Trophoblast cell (in vitro differentiated cells and primary cell): ENCODE measurements around the gene RNLS.
A peak's percentile ranks its signal among the peaks of the same experiment; 100 is the strongest.

ENCODE experiments used
- DNase-seq, 2 donors: peaks; one replicate each; pipeline ENCODE4 v3.0.0-alpha.2; 2016
- H2AFZ ChIP-seq: 2 replicates; pipeline ENCODE4 v1.6.1; 2013; ENCODE audit warnings: low read length, moderate library complexity, mild to moderate bottlenecking; ENCODE audit not compliant: insufficient read depth, poor library complexity
- H2AK5ac ChIP-seq: 2 replicates; pipeline ENCODE4 v1.6.1; 2013; ENCODE audit warnings: mild to moderate bottlenecking, low read length
- H2BK120ac ChIP-seq: 2 replicates; pipeline ENCODE4 v1.6.1; 2013; ENCODE audit warnings: low read length, mild to moderate bottlenecking, moderate library complexity; ENCODE audit not compliant: insufficient read depth, poor library complexity
- H2BK12ac ChIP-seq: 2 replicates; pipeline ENCODE4 v1.6.1; 2013; ENCODE audit warnings: mild to moderate bottlenecking, low read length, moderate library complexity
- H2BK5ac ChIP-seq: 2 replicates; pipeline ENCODE4 v1.6.1; 2013; ENCODE audit warnings: low read length, low read depth, moderate library complexity, mild to moderate bottlenecking; ENCODE audit not compliant: poor library complexity
- H3K14ac ChIP-seq: 2 replicates; pipeline ENCODE4 v1.6.1; 2013; ENCODE audit warnings: mild to moderate bottlenecking, low read length
- H3K18ac ChIP-seq: 2 replicates; pipeline ENCODE4 v1.6.1; 2013; ENCODE audit warnings: mild to moderate bottlenecking, low read length
- H3K23ac ChIP-seq: 2 replicates; pipeline ENCODE4 v1.6.1; 2013; ENCODE audit warnings: low read length
- H3K27ac ChIP-seq: 2 replicates; pipeline ENCODE4 v1.5.1; 2013; ENCODE audit warnings: low read depth, mild to moderate bottlenecking, inconsistent platforms, low read length, moderate library complexity
- H3K27me3 ChIP-seq: 2 replicates; pipeline ENCODE4 v1.6.1; 2013; ENCODE audit warnings: inconsistent platforms, mild to moderate bottlenecking, low read length, moderate library complexity; ENCODE audit not compliant: insufficient read depth
- H3K36me3 ChIP-seq, 2 experiments: 1 replicate in 1 of 2; 2 replicates in 1 of 2; pipeline ENCODE4 v1.6.1; 2013; ENCODE audit warnings: low read length in 2 of 2, mild to moderate bottlenecking in 2 of 2, moderate library complexity in 1 of 2; ENCODE audit not compliant: insufficient read depth in 2 of 2, control insufficient read depth in 1 of 2
- H3K4ac ChIP-seq: 2 replicates; pipeline ENCODE4 v1.6.1; 2013; ENCODE audit warnings: low read depth, mild to moderate bottlenecking, low read length, moderate library complexity
- H3K4me1 ChIP-seq, 2 experiments: 1 replicate in 1 of 2; 2 replicates in 1 of 2; pipeline ENCODE4 v1.6.1; 2013; ENCODE audit warnings: low read length in 2 of 2, mild to moderate bottlenecking in 2 of 2, moderate library complexity in 1 of 2; ENCODE audit not compliant: insufficient read depth in 2 of 2, control insufficient read depth in 1 of 2
- H3K4me2 ChIP-seq: 2 replicates; pipeline ENCODE4 v1.6.1; 2013; ENCODE audit warnings: inconsistent platforms, mild to moderate bottlenecking, low read length, moderate library complexity
- H3K4me3 ChIP-seq: 2 replicates; pipeline ENCODE4 v1.5.1; 2013; ENCODE audit warnings: mild to moderate bottlenecking, low read depth, low read length, inconsistent platforms
- H3K79me1 ChIP-seq: one replicate; pipeline ENCODE4 v1.6.1; 2013; ENCODE audit warnings: low read length
- H3K79me2 ChIP-seq: 2 replicates; pipeline ENCODE4 v1.6.1; 2013; ENCODE audit warnings: low read length, mild to moderate bottlenecking; ENCODE audit not compliant: control insufficient read depth, insufficient read depth, poor library complexity
- H3K9ac ChIP-seq: 2 replicates; pipeline ENCODE4 v1.6.1; 2013; ENCODE audit warnings: mild to moderate bottlenecking, low read length
- H3K9me3 ChIP-seq: 2 replicates; pipeline ENCODE4 v1.6.1; 2013; ENCODE audit warnings: low read depth, mild to moderate bottlenecking, control low read depth, inconsistent platforms, low read length; ENCODE audit not compliant: insufficient read depth
- H4K12ac ChIP-seq: 2 replicates; pipeline ENCODE4 v1.6.1; 2013; ENCODE audit warnings: low read depth, mild to moderate bottlenecking, low read length, moderate library complexity
- H4K8ac ChIP-seq: 2 replicates; pipeline ENCODE4 v1.6.1; 2013; ENCODE audit warnings: low read depth, mild to moderate bottlenecking, low read length, moderate library complexity
- H4K91ac ChIP-seq: one replicate; pipeline ENCODE4 v1.6.1; 2013; ENCODE audit warnings: low read depth, mild to moderate bottlenecking, low read length, moderate library complexity
- WGBS: extraction: QIAGEN DNeasy Blood & Tissue Kit; methylation state at CpG from one replicate; pipeline ENCODE4 v1.1.7; 2013; ENCODE audit warnings: missing lambda C conversion rate; ENCODE audit not compliant: insufficient read length, insufficient coverage; ENCODE audit errors: extremely low coverage; 5-methylcytosine and 5-hydroxymethylcytosine counted together

The RNLS gene

DNA sequence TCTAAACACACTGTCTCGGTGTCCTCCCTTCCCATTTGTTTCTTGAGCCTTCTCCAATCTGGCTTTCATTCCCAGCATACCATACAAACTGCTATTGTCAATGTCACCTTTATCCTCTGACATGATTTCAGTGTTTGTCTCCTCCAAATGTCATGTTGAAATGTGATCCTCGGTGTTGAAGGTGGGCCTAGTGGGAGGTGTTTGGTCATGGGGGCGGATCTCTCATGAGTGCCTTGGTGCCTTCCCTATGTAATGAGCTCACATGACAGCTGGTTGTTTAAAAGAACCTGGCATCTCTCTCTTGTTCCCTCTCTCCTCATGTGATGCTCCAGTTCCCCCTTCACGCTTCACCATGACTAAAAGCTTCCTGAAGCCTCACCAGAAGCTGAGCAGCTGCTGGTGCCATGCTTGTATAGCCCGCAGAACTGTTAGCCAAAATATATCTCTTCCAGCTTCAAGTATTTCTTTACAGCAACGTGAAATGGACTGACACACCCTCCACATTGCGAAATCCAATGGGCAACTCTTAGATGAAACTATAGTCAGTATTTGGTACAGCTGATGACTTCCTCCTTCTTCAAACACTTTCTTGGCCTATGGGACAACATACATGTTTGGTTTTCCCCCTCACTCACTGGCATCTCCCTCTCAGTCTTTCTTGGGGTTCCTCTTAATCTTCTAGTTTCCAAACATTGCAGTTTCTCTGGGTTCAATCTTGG is 27.8 kb downstream of the RNLS start:
- Histone ChIP-seq H2BK12ac (no peak overlapping the region), H4K12ac (peak overlapping the region; percentile 43), H3K4me2 (no peak overlapping the region), H3K14ac (no peak overlapping the region), H3K27ac (no peak overlapping the region), H2BK5ac (no peak overlapping the region), H3K79me2 (no peaks in the 10 kb centered on the region), H3K23ac (no peak overlapping the region), H3K79me1 (no peaks in the 10 kb centered on the region), H2AFZ (no peak overlapping the region), H3K27me3 (no peaks in the 10 kb centered on the region), H3K4ac (no peak overlapping the region), H2AK5ac (no peak overlapping the region), H3K4me1 (no peaks in the 10 kb centered on the region), H3K9me3 (no peaks in the 10 kb centered on the region), H3K18ac (no peak overlapping the region), H3K36me3 (no peaks in the 10 kb centered on the region), H3K9ac (no peak overlapping the region), H3K4me3 (no peak overlapping the region), H4K91ac (no peak overlapping the region), H2BK120ac (no peak overlapping the region), H4K8ac (no peak overlapping the region)
- no peak for DNase-seq
- no CpG with 5 or more reads among the region's 7 CpGs for WGBS

DNA sequence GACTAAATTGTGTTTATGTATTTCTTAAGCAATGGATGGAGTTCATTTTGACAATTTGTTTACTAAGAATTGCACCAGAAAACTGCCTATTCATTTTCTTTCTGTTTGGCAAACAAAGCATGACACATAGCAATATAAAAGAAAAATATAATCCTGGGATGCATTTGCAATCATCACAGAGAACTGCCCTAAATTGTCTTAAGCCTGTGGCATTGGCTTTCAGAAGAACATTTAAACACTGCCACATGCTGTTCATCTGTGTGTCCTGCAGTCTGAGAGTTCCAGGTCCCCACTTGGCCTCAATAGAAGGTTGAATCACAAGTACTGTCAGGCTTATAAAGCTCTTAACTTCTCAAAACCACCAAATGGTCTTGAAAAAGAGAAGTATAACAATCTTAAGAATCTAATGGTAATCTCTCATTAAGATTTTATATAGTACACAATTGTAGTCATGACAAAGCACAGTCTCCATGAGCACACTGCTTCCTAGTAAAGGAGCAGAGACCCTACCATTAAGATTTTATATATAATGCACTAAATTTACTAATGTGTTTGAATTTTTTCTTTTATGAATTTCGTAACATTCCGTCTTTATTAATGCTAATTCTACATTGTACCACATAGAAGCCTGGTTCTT is 29.9 kb downstream of the RNLS start:
- H2AFZ ChIP-seq, result no peak overlapping the region

DNA sequence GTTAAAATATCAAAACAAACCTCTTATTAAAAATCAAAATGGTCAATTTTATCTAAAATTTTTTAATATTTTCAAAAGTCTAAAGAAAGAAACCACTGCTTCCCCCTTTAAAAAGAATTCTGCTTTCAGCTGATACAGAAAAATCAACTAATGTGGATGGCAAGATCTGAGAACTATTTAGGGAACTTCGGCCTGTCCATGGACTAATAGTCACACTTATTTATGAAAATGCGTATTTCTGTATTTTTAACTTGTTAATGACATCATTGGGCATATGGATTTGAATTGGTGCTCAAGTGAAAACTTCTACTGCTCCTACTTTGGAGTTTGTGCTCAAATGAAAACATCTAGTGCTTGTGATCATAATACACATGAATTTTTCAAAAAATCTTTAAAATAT is 31.9 kb downstream of the RNLS start:
- H3K36me3 ChIP-seq, result no peaks in the 10 kb centered on the region

More for the DNA sequence above, 29.9 kb downstream of the RNLS start:
- no peaks in the 10 kb centered on the region for H3K79me2 ChIP-seq
- no peak overlapping the region for H3K4me3 ChIP-seq
- no peak overlapping the region for H3K9ac ChIP-seq
- no peaks in the 10 kb centered on the region for H3K36me3 ChIP-seq
- peak; percentile 15 to 60 for DNase-seq
- no peak overlapping the region for H3K4ac ChIP-seq
- no peak overlapping the region for H2AK5ac ChIP-seq
- WGBS, result no CpG with 5 or more reads among the region's 2 CpGs
- no peak overlapping the region for H2BK5ac ChIP-seq
- no peaks in the 10 kb centered on the region for H3K27me3 ChIP-seq
- no peak overlapping the region for H3K27ac ChIP-seq
- H4K12ac ChIP-seq, result no peak overlapping the region
- no peaks in the 10 kb centered on the region for H3K79me1 ChIP-seq
- no peak overlapping the region for H2BK12ac ChIP-seq
- H3K23ac ChIP-seq, result no peak overlapping the region
- no peak overlapping the region for H3K14ac ChIP-seq
- H3K4me1 ChIP-seq, result no peaks in the 10 kb centered on the region
- no peak overlapping the region for H4K91ac ChIP-seq
- no peak overlapping the region for H3K18ac ChIP-seq
- H3K4me2 ChIP-seq, result no peak overlapping the region
- H3K9me3 ChIP-seq, result no peaks in the 10 kb centered on the region
- no peak overlapping the region for H4K8ac ChIP-seq
- H2BK120ac ChIP-seq, result no peak overlapping the region

DNA sequence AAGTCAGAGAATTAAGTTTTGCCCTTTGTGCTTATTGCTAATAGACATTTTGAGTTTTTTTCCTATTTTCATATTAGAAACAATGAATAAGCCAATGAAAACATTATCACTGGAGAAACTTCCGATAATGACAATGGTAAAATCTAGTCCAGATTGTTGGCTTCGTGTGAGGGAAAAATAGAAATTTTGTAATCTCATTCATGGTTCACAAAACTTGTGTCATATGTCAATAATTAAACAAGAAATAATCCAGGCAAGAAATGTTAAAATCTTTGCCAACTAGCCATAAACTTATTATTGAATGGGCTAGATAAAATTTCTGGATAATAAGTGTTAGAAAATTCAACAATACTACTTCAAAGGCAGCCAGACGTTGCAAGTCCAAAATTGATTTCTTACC is 36.6 kb downstream of the RNLS start:
- H3K18ac ChIP-seq, result no peak overlapping the region
- H3K9ac ChIP-seq, result no peak overlapping the region
- H3K4me2 ChIP-seq, result no peak overlapping the region
- no peaks in the 10 kb centered on the region for H3K36me3 ChIP-seq
- no peak overlapping the region for H3K4ac ChIP-seq
- H3K79me2 ChIP-seq, result no peaks in the 10 kb centered on the region
- H2BK5ac ChIP-seq, result no peak overlapping the region
- no peak overlapping the region for H3K23ac ChIP-seq
- no peak for DNase-seq
- H3K4me3 ChIP-seq, result no peak overlapping the region
- no peaks in the 10 kb centered on the region for H3K9me3 ChIP-seq
- peaks cover 0 to 8% of the 10 kb centered on the region in 2 experiments for H3K4me1 ChIP-seq
- no peaks in the 10 kb centered on the region for H3K27me3 ChIP-seq
- no peak overlapping the region for H2BK120ac ChIP-seq
- no peak overlapping the region for H3K14ac ChIP-seq
- no peak overlapping the region for H2AK5ac ChIP-seq
- H4K12ac ChIP-seq, result no peak overlapping the region
- no CpG with 5 or more reads among the region's 3 CpGs for WGBS
- no peak overlapping the region for H4K8ac ChIP-seq
- no peak overlapping the region for H4K91ac ChIP-seq
- no peak overlapping the region for H3K27ac ChIP-seq
- H3K79me1 ChIP-seq, result peaks cover 12% of the 10 kb centered on the region
- H2AFZ ChIP-seq, result no peak overlapping the region
- no peak overlapping the region for H2BK12ac ChIP-seq

More for the DNA sequence above, 31.9 kb downstream of the RNLS start:
- no peak overlapping the region for H4K91ac ChIP-seq
- H3K79me1 ChIP-seq, result no peaks in the 10 kb centered on the region
- H3K4ac ChIP-seq, result no peak overlapping the region
- H4K12ac ChIP-seq, result no peak overlapping the region
- no peak overlapping the region for H3K18ac ChIP-seq
- H2BK120ac ChIP-seq, result no peak overlapping the region
- no CpG with 5 or more reads among the region's 2 CpGs for WGBS
- no peaks in the 10 kb centered on the region for H3K9me3 ChIP-seq
- no peaks in the 10 kb centered on the region for H3K27me3 ChIP-seq
- H3K14ac ChIP-seq, result no peak overlapping the region
- H3K79me2 ChIP-seq, result no peaks in the 10 kb centered on the region
- no peak overlapping the region for H2BK5ac ChIP-seq
- no peak overlapping the region for H3K9ac ChIP-seq
- no peak overlapping the region for H3K27ac ChIP-seq
- no peak overlapping the region for H2AK5ac ChIP-seq
- H4K8ac ChIP-seq, result no peak overlapping the region
- no peak overlapping the region for H3K23ac ChIP-seq
- no peak overlapping the region for H3K4me2 ChIP-seq
- no peaks in the 10 kb centered on the region for H3K4me1 ChIP-seq
- H2AFZ ChIP-seq, result no peak overlapping the region
- no peak overlapping the region for H2BK12ac ChIP-seq
- no peak overlapping the region for H3K4me3 ChIP-seq
- no peak for DNase-seq
